ENCODE data around the gene TSPAN17. TPM values are rescaled to one million over a fixed set of nuclear protein-coding genes. Genes with fewer than 3 reads are reported as not detected.
"Not testable (repeated sequence)": the region's sequence is repeated elsewhere in the genome, so short reads cannot be mapped to it uniquely, and the experiment has no call there.

The TSPAN17 gene, protein sequence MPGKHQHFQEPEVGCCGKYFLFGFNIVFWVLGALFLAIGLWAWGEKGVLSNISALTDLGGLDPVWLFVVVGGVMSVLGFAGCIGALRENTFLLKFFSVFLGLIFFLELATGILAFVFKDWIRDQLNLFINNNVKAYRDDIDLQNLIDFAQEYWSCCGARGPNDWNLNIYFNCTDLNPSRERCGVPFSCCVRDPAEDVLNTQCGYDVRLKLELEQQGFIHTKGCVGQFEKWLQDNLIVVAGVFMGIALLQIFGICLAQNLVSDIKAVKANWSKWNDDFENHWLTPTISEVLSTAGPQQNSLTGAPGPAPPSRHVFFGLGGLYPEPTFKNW
- total RNA-seq: 10 to 100 TPM; 25.3 to 31.8 TPM

DNA sequence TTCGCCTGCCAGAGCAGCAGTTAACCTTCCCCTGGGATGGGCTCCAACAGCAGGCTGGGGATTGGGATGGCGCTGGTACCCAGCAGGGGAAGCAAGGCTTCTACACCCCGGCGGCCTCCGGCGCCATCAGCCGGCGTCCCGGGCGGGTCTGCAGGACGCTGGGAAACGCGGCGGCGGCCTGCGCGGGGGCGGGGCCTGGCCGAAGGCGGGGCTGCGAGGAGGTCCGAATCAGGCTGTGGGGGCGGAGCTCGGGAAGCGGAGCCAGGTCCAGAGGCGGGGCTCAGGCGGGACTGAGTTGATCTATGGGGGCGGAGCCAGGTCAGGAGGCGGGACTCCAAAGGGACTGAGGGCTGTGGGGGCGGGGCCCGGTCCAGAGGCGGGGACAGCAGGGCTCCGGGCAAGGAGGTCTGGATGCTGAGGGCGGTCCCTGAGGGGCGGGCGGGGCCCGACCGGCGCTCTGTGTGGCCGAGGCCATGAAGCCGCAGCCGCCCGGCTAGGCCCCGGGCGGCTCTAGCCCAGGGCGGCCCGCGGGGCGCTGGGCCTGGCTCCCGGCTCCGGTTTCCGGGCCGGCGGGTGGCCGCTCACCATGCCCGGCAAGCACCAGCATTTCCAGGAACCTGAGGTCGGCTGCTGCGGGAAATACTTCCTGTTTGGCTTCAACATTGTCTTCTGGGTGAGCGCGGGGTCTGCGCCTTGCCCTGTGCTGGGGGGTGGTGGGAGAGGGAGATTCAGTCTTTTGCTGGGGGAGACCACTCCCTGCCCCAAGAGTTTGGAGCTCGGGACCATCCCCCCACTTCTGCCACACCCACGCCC lies at the start of gene TSPAN17:
Gene TSPAN17, plus strand, starts transcription at position 455 of the 813 bp plus-strand sequence. Its CDS starts 132 bp downstream, at position 587.
- Mint-ChIP-seq H3K4me3 (peak within 1 kb of the TSS; percentile 90 to 92), H3K4me1 (ENCODE audit: low read depth) (peaks cover 45% of the 10 kb centered on the region), H3K36me3 (ENCODE audit: insufficient read depth in 2 of 2) (no peaks in the 10 kb centered on the region), H3K27ac (peak within 1 kb of the TSS; percentile 77), H3K27me3 (ENCODE audit: low read depth) (peaks cover 5% of the 10 kb centered on the region), H3K9me3 (no peaks in the 10 kb centered on the region)
- ATAC-seq (replicated peaks in 1 of 2) (peak; percentile 95), DNase-seq (peak; percentile 100)

DNA sequence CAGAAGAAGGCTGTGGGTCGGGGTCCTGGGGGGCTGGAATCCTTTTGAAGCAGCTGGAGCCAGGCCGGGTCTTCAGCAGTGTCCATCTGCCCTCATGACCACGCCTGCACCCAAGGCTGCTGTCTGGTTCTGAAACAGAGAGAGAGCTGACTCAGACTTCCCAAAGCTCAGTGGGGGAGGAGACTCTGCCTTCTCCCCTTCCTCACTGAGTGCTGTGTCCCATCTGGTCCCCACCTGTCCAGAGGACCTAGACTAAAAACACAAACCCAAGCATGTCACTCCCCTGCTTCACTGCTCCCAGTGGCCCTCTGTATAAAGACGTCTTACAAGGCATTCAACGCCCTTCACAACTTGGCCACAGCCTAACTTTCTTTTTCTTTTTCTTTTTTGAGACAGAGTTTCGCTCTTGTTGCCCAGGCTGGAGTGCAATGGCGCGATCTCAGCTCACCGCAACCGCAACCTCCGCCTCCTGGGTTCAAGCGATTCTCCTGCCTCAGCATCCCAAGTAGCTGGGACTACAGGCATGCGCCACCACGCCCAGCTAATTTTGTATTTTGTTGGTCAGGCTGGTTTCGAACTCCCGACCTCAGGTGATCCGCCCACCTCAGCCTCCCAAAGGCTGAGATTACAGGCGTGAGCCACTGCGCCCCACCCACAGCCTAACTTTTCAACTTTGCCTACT lies 47.4 kb upstream of the TSPAN17 start:
- H3K27me3 Mint-ChIP-seq (ENCODE audit: low read depth): peaks cover 13% of the 10 kb centered on the region
- H3K4me1 Mint-ChIP-seq (ENCODE audit: low read depth): peaks cover 15% of the 10 kb centered on the region
- H3K9me3 Mint-ChIP-seq; ATAC-seq (replicated peaks in 1 of 2); DNase-seq; H3K27ac Mint-ChIP-seq; H3K36me3 Mint-ChIP-seq (ENCODE audit: insufficient read depth in 2 of 2); H3K4me3 Mint-ChIP-seq: not testable (repeated sequence)

DNA sequence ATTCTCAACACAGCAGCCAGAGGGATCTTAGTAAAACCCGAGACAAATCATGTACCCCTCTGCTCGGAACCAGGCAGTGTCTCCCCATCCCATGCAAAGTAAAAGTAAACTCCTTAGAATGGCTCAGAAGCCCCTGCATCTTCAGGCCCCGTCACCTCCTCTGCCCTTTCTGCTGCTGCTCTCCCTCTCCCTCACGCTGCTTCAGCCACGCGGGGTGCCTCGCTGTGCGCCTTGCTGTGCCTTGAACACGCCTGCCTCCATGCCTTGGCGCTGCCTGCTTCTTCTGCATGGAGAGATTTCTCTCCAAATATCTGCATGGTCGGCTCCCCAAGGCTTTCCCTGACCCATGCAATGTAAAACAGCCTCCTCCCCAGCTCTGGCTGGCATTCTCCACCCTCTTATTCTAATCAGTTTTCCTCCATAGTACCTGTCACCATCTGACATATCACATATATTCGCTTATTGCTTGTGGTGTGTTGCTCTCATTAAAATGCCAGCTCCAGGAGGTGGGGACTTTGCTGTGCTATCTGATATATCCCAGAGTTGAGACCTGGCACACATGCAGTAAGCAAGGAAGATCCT lies 45.3 kb upstream of the TSPAN17 start:
- H3K27ac Mint-ChIP-seq: no peak overlapping the region
- H3K4me1 Mint-ChIP-seq (ENCODE audit: low read depth): peaks cover 11% of the 10 kb centered on the region
- no peaks in the 10 kb centered on the region for H3K36me3 Mint-ChIP-seq (ENCODE audit: insufficient read depth in 2 of 2)
- H3K9me3 Mint-ChIP-seq: no peaks in the 10 kb centered on the region
- H3K4me3 Mint-ChIP-seq: no peak overlapping the region
- ATAC-seq (replicated peaks in 1 of 2): no peak
- H3K27me3 Mint-ChIP-seq (ENCODE audit: low read depth): peaks cover 7% of the 10 kb centered on the region
- DNase-seq: no peak

DNA sequence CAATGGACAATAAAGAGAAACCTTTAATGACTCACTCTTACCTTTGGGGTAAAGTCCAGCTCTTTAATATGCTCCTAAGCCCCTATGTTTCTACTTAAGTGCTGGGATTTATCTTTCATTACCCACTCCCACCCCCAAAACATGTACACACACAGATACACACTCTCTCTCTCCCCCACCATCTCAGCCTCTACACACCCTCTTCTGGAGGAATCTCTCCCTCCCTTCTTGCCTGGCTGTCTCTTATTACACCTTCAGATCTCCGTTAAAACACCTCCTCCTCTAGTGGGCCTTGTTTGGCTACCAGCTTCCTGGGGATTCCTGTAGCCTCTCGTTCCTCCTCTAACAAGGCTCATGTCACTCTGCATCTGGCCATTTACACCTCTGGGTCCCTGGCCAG lies 44.2 kb upstream of the TSPAN17 start:
- DNase-seq: no peak
- Mint-ChIP-seq H3K4me3 (no peak overlapping the region), H3K27ac (no peak overlapping the region), H3K36me3 (ENCODE audit: insufficient read depth in 2 of 2) (no peaks in the 10 kb centered on the region), H3K27me3 (ENCODE audit: low read depth) (peaks cover 7% of the 10 kb centered on the region), H3K9me3 (no peaks in the 10 kb centered on the region), H3K4me1 (ENCODE audit: low read depth) (peaks cover 11% of the 10 kb centered on the region)
- no peak for ATAC-seq (replicated peaks in 1 of 2)

DNA sequence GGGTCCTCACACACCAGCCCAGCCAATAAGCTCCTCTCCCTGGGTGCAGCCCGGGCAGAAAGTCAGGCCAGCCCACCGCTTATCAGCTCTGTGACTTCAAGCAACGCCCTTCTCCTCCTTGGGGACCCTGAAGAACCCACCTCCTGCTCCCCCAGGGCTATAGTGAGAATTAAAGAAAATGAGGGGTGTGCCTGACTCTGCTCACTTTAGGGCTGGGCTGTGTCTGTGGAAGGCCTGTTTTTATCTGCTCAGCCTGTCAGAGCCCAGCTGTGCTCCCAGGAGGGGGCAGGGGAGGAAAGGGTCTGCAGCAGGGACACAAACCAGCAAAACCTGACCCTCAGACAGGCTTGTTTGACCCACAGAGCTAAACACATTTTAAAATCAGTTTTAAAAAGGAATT lies 41.3 kb upstream of the TSPAN17 start:
- H3K36me3 Mint-ChIP-seq (ENCODE audit: insufficient read depth in 2 of 2): peaks cover 0 to 2% of the 10 kb centered on the region in 2 donors
- no peak for ATAC-seq (replicated peaks in 1 of 2)
- H3K4me3 Mint-ChIP-seq: no peak overlapping the region
- H3K27ac Mint-ChIP-seq: no peak overlapping the region
- DNase-seq: no peak
- H3K9me3 Mint-ChIP-seq: no peaks in the 10 kb centered on the region
- H3K4me1 Mint-ChIP-seq (ENCODE audit: low read depth): peaks cover 11% of the 10 kb centered on the region
- H3K27me3 Mint-ChIP-seq (ENCODE audit: low read depth): peaks cover 10% of the 10 kb centered on the region

DNA sequence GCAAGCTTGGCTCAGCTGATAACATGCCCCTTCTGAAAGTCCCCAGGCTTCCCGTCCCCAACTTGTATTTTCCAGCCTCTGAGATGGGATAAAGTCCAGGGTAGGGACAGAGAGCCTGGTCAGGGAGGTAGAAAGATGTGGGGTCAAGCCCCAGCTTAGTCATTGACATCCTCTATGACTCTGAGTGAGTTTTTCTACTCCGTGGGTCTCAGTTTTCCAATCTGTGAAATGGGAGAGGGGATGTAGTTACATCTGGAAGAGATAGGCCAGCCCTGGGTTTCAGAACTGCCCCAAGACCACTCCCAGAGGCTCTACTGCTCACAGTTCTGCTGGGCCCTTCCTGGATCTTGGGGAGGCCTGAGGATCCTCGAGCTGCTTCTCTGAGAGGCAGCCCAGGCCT lies 40.4 kb upstream of the TSPAN17 start:
- DNase-seq (no peak), ATAC-seq (replicated peaks in 1 of 2) (no peak)
- no peaks in the 10 kb centered on the region for H3K9me3 Mint-ChIP-seq
- H3K4me1 Mint-ChIP-seq (ENCODE audit: low read depth): peaks cover 17% of the 10 kb centered on the region
- H3K27me3 Mint-ChIP-seq (ENCODE audit: low read depth): peaks cover 16% of the 10 kb centered on the region
- peaks cover 0 to 2% of the 10 kb centered on the region in 2 donors for H3K36me3 Mint-ChIP-seq (ENCODE audit: insufficient read depth in 2 of 2)
- no peak overlapping the region for H3K27ac Mint-ChIP-seq
- H3K4me3 Mint-ChIP-seq: no peak overlapping the region

DNA sequence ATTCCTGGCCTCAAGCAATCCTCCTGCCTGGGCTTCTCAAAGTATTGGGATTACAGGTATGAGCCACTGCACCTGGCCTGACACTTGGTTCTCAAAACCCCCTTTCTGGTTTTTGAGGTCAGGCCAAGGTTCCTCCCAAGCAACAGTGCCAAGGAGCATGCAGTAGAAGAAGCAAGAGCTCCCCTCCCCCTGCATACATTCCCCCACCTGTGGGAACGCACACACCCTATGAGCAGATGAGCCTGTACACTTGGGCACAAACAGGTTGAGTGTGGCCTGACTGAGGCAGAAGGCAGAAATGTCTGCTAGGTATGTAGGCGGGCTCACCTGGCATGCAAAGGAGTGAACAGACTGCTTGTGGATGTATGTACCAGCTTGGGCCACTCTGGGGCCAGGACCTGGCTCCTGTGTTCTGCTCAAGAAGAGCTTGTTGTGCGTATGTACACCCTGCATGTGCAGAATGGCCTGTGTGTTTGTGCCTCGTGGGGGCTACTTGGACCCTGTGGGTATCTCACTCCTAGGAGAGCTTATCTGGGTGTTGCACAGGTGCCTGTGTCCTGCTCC lies 39.1 kb upstream of the TSPAN17 start:
- H3K9me3 Mint-ChIP-seq: no peaks in the 10 kb centered on the region
- H3K4me1 Mint-ChIP-seq (ENCODE audit: low read depth): peaks cover 17% of the 10 kb centered on the region
- H3K36me3 Mint-ChIP-seq (ENCODE audit: insufficient read depth in 2 of 2): peaks cover 0 to 2% of the 10 kb centered on the region in 2 donors
- ATAC-seq (replicated peaks in 1 of 2) (no peak), DNase-seq (no peak)
- H3K4me3 Mint-ChIP-seq: peak overlapping the region; percentile 87 to 96
- H3K27me3 Mint-ChIP-seq (ENCODE audit: low read depth): peaks cover 28% of the 10 kb centered on the region
- H3K27ac Mint-ChIP-seq: no peak overlapping the region

DNA sequence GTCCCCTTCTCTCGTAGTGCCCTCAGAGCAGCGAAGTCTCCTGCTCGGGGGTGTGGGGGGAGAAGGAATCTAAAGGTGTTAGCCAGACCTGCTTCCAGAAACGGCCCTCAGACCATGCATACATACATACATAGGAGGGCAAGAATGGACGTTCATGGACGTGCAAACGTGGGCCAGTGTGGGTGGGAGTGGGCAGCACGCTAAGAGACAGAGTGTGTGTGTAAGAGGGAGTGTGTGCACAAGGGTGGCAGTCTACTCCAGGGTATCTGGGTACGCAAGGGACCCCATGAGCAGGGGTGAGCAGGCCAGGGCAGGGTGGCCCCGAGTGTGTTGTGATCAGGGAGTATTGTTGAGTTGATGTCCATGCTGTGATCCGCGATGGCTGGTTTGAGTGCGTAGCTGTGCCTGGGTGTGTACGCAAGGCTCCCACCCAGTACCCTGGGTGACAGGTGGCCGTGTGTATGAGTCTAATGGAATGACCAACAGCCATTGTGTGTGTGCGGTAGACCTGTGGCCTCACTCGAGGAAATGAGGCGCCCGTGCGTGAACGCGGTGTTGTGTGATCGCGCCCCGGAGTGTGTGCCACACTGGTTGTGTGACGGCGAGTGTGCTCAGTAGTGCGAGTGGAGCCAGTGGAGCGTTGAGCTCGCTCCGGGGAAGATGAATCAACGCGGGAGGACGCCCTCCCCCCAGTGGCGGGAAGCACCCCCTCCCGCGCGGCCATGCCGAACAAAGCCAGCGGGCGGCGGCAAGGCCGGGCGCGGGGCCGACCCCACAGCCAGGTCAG lies 38.2 kb upstream of the TSPAN17 start:
- Mint-ChIP-seq H3K9me3 (no peaks in the 10 kb centered on the region), H3K4me1 (ENCODE audit: low read depth) (peaks cover 17% of the 10 kb centered on the region), H3K36me3 (ENCODE audit: insufficient read depth in 2 of 2) (peaks cover 0 to 2% of the 10 kb centered on the region in 2 donors), H3K4me3 (peak overlapping the region; percentile 87 to 96), H3K27me3 (ENCODE audit: low read depth) (peaks cover 28% of the 10 kb centered on the region), H3K27ac (peak overlapping the region; percentile 90)
- DNase-seq (peak; percentile 23 to 25), ATAC-seq (replicated peaks in 1 of 2) (no peak)

DNA sequence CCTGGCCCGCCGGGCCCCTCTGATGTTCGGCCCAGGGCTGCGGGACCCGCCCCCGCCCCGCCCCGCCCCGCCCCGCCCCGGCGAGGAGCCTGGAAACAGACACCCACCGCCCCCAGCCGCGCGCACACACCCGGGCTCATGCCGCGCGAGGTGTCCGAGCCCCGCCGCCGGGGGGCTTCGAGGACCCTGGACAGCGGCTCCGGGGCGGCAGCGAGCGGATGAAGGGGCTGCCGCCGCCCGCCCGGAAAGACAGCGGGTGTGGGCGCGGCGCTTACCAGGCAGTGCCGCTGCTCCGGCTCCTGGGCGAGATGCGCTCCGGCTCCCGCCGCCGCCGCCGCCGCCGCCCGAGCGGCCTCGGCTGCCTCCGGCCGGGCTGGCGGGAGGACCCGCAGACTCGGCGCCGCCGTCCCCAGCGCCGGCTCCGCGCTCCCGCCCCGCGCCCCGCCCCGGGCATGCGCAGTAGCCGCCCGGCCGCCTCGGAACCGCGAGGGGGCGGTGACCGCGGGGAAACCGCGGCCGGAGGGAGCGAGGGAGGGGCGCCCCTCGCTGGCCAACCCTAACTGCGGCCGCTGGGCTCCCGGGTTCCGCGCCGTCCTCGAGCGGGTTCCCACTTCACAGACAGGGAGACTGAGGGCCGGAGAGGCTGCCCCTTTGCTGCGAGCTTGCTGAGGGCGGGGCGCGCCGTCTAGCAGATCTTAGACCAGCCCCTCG lies 37.4 kb upstream of the TSPAN17 start, which contains the start of gene GPRIN1:
Gene GPRIN1, minus strand, starts transcription at position 433 of the 711 bp plus-strand sequence. CDS start 10,322 bp downstream, outside the sequence.
- ATAC-seq (replicated peaks in 1 of 2): peak; percentile 83 to 86
- H3K27ac Mint-ChIP-seq: peak within 1 kb of the TSS; percentile 90
- peak within 1 kb of the TSS; percentile 87 to 96 for H3K4me3 Mint-ChIP-seq

DNA sequence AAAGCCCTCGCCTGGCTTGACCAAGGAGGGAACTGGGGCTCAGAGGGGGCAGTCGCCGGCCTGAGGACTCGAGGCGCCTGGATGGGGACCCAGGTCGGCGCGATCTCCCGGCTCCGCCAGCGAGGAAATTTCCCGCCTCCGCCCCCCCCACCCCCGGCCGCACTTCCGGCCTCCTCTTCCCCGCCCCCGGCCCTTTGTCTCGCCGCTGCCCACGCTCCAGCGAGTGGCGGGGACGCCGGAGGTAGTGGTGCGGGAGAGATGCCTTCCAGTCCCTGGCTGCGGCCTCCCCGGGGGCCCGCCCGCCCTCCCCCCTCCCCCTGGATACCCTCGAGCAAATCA lies 36.9 kb upstream of the TSPAN17 start:
- peaks cover 37% of the 10 kb centered on the region for H3K27me3 Mint-ChIP-seq (ENCODE audit: low read depth)
- peak overlapping the region; percentile 72 to 79 for H3K4me3 Mint-ChIP-seq
- peaks cover 17% of the 10 kb centered on the region for H3K4me1 Mint-ChIP-seq (ENCODE audit: low read depth)
- peaks cover 0 to 2% of the 10 kb centered on the region in 2 donors for H3K36me3 Mint-ChIP-seq (ENCODE audit: insufficient read depth in 2 of 2)
- peak in 1 of 2 donors; percentile 26 for DNase-seq
- no peaks in the 10 kb centered on the region for H3K9me3 Mint-ChIP-seq
- H3K27ac Mint-ChIP-seq: no peak overlapping the region
- ATAC-seq (replicated peaks in 1 of 2): peak; percentile 8 to 19

More for the DNA sequence above, 37.4 kb upstream of the TSPAN17 start, which contains the start of gene GPRIN1:
- peaks cover 0 to 2% of the 10 kb centered on the region in 2 donors for H3K36me3 Mint-ChIP-seq (ENCODE audit: insufficient read depth in 2 of 2)
- DNase-seq: peak; percentile 71 to 83
- H3K27me3 Mint-ChIP-seq (ENCODE audit: low read depth): peaks cover 31% of the 10 kb centered on the region
- peaks cover 17% of the 10 kb centered on the region for H3K4me1 Mint-ChIP-seq (ENCODE audit: low read depth)
- H3K9me3 Mint-ChIP-seq: no peaks in the 10 kb centered on the region

DNA sequence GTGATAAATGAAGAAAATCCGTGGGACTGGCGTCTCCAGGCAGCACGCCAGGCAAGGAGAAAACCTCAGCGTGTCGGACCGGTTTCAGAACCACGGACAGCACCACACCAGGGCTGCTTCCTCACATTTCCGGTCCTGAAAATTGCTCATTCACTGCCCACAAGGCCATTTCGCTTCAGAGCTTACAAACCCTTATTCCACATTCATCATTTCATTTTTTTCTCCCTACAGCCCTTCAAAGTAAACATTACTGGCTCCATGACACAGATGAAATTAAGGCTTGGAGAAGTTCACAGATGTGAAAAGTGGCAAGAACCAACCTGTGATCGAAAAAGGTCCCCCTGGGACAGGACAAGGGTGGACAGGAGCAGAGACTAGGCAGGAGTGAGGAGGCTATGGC lies 35.8 kb upstream of the TSPAN17 start:
- H3K4me3 Mint-ChIP-seq: no peak overlapping the region
- H3K36me3 Mint-ChIP-seq (ENCODE audit: insufficient read depth in 2 of 2): peaks cover 0 to 2% of the 10 kb centered on the region in 2 donors
- H3K27ac Mint-ChIP-seq: no peak overlapping the region
- H3K9me3 Mint-ChIP-seq: no peaks in the 10 kb centered on the region
- ATAC-seq (replicated peaks in 1 of 2): no peak
- peaks cover 17% of the 10 kb centered on the region for H3K4me1 Mint-ChIP-seq (ENCODE audit: low read depth)
- peaks cover 47% of the 10 kb centered on the region for H3K27me3 Mint-ChIP-seq (ENCODE audit: low read depth)
- DNase-seq: peak; percentile 70 to 74

Data from activated T-cell treated with anti-CD3 and anti-CD28 coated beads, Interleukin-2, amount 50 U/mL, for 72 hours (primary cell).